RWPE2 (cell line): ENCODE measurements around the gene NAV2.

Source experiments
- ATAC-seq: fragments of 200-7000 bp; cut with Tn5 transposase; 3 replicates; pipeline ENCODE4 v1.9.1; 2021; ENCODE audit warnings: low read depth
- DNase-seq: peaks from one replicate; pipeline ENCODE4 v3.0.0-alpha.2; 2020; ENCODE audit warnings: low spot score
- H3K27ac ChIP-seq: fragments of 450-650 bp; 2 replicates; pipeline ENCODE4 v1.5.1; 2017; ENCODE audit warnings: mild to moderate bottlenecking; ENCODE audit not compliant: poor library complexity, severe bottlenecking
- H3K27me3 ChIP-seq: fragments of 250-450 bp; sonication (Bioruptor Pico); 2 replicates; pipeline ENCODE4 v1.5.1; 2021; ENCODE audit warnings: mild to moderate bottlenecking, moderate library complexity; ENCODE audit not compliant: insufficient read depth, poor library complexity, severe bottlenecking
- H3K36me3 ChIP-seq: fragments of 250-450 bp; sonication (Bioruptor Pico); 2 replicates; pipeline ENCODE4 v1.5.1; 2020; ENCODE audit warnings: low read depth, mild to moderate bottlenecking, moderate library complexity
- H3K4me1 ChIP-seq: fragments of 250-450 bp; sonication (Bioruptor Pico); 2 replicates; pipeline ENCODE4 v1.5.1; 2021; ENCODE audit warnings: mild to moderate bottlenecking, moderate library complexity; ENCODE audit not compliant: insufficient read depth, poor library complexity, severe bottlenecking
- H3K4me3 ChIP-seq: fragments of 250-450 bp; sonication (Bioruptor Pico); 2 replicates; pipeline ENCODE4 v1.5.1; 2021; ENCODE audit warnings: mild to moderate bottlenecking, moderate library complexity; ENCODE audit not compliant: severe bottlenecking
- H3K9me3 ChIP-seq: fragments of 250-450 bp; sonication (Bioruptor Pico); 2 replicates; pipeline ENCODE4 v1.5.1; 2021; ENCODE audit warnings: mild to moderate bottlenecking, moderate library complexity; ENCODE audit not compliant: severe bottlenecking
- CTCF ChIP-seq: fragments of 450-650 bp; IDR thresholded peaks from one replicate; pipeline ENCODE4 v1.5.1; 2017; ENCODE audit warnings: mild to moderate bottlenecking, moderate library complexity; ENCODE audit not compliant: poor library complexity, severe bottlenecking

Gene NAV2

DNA sequence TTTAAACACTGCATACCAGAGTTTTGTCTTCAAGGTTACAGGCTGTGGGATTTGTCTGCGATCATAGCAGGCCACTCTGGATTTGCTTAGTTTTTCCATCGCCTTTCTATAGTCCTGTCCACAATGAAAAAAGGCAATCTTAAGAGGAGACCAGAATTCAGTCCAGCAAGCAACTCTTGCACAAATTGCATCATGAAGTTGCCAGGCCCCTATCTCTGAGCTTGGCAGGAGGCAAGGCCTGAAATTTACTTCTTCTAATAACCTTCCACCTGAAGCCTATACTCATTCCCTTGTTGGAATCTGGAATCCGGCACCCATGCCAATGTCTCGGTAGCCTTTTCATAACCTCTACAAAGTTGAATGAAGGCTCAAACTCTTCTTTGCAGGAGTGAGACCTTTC lies 100.1 kb downstream of the NAV2 start:
- DNase-seq (no peak), ATAC-seq (no peak)
- H3K4me1 ChIP-seq: no peaks in the 10 kb centered on the region

GRCh38 chr11:19813158-19813879 lies 100.7 kb downstream of the NAV2 start:
- Histone ChIP-seq H3K4me1 (no peaks in the 10 kb centered on the region), H3K27me3 (no peaks in the 10 kb centered on the region), H3K27ac (no peak overlapping the region), H3K36me3 (no peaks in the 10 kb centered on the region), H3K4me3 (no peak overlapping the region), H3K9me3 (no peaks in the 10 kb centered on the region)
- ATAC-seq: no peak
- no peak for DNase-seq
- TF ChIP-seq CTCF: no peak

More for the DNA sequence above, 100.1 kb downstream of the NAV2 start:
- no peak for TF ChIP-seq CTCF
- H3K27me3 ChIP-seq: no peaks in the 10 kb centered on the region
- H3K9me3 ChIP-seq: no peaks in the 10 kb centered on the region
- H3K4me3 ChIP-seq: no peak overlapping the region
- no peaks in the 10 kb centered on the region for H3K36me3 ChIP-seq
- no peak overlapping the region for H3K27ac ChIP-seq

- H3K9me3 ChIP-seq: no peaks in the 10 kb centered on the region
- no peak overlapping the region for H3K4me3 ChIP-seq
- ATAC-seq (no peak), DNase-seq (no peak)
- no peak overlapping the region for H3K27ac ChIP-seq
- no peaks in the 10 kb centered on the region for H3K4me1 ChIP-seq
- TF ChIP-seq CTCF: no peak
- H3K27me3 ChIP-seq: no peaks in the 10 kb centered on the region
- H3K36me3 ChIP-seq: no peaks in the 10 kb centered on the region
Observed at GRCh38 chr11:19814421-19814820, 101.8 kb downstream of the NAV2 start.

DNA sequence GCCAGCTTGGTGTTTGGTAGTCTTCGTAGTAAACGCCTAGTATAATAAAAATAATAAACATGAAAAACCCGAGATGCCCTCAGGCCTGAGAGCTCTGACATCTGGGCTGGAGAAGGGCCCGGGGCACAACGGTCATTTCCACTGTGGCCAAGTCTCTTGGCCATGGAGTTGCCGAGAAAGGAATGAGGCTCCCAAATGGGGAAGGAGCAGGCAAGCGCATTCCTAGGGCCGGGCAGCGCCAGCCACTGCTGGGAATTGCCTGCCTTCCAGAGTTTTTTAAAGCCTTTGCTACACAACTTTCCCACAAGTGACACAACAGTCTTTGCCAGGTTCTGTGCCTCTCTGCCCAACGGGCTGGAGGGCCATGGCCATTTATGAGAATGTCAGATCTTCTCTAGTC lies 103.4 kb downstream of the NAV2 start:
- H3K36me3 ChIP-seq: no peaks in the 10 kb centered on the region
- ATAC-seq (no peak), DNase-seq (no peak)
- TF ChIP-seq CTCF: no peak
- no peaks in the 10 kb centered on the region for H3K27me3 ChIP-seq
- no peaks in the 10 kb centered on the region for H3K9me3 ChIP-seq
- H3K4me1 ChIP-seq: no peaks in the 10 kb centered on the region
- no peak overlapping the region for H3K4me3 ChIP-seq
- no peak overlapping the region for H3K27ac ChIP-seq

- Histone ChIP-seq H3K4me3 (no peak overlapping the region), H3K4me1 (no peaks in the 10 kb centered on the region), H3K27ac (no peak overlapping the region), H3K27me3 (no peaks in the 10 kb centered on the region), H3K36me3 (no peaks in the 10 kb centered on the region), H3K9me3 (no peaks in the 10 kb centered on the region)
- no peak for TF ChIP-seq CTCF
- DNase-seq: no peak
- ATAC-seq: no peak
Observed at GRCh38 chr11:19816817-19817216, 104.2 kb downstream of the NAV2 start.
